Activated T-cell treated with anti-CD3 and anti-CD28 coated beads, Interleukin-2, amount 50 U/mL, for 1 hour (primary cell): ENCODE measurements around the gene TAGAP.
"Not testable (repeated sequence)": the region's sequence is repeated elsewhere in the genome, so short reads cannot be mapped to it uniquely, and the experiment has no call there.

Experiments
- DNase-seq: peaks from one replicate; pipeline ENCODE4 v3.0.0-alpha.2; 2020

Gene TAGAP

GRCh38 chr6:159010037-159010612 is 34.7 kb downstream of the TAGAP start:
- not testable (repeated sequence) for DNase-seq

GRCh38 chr6:159008656-159009288 is 36.0 kb downstream of the TAGAP start:
- DNase-seq = peak; percentile 44

DNA sequence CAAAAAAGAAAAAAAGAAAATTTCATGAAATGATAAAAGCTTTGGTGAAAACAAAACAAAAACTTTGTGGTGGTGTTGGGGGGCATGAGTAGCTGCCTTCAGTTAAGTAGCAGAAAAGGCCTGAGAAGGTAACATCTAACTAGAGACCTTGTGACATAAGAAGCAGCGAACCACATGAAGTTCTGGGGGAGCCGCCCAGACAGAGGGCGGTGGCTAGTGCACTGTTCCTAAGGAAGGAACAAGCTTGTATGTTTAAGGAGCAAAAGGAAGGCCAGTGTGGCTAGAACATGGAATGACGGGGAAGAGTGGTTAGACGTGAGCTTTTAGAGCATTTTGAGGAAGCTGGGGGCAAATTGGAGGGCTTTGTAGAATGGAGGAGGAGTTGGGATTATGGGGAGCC is 37.3 kb downstream of the TAGAP start:
- DNase-seq = no peak

DNA sequence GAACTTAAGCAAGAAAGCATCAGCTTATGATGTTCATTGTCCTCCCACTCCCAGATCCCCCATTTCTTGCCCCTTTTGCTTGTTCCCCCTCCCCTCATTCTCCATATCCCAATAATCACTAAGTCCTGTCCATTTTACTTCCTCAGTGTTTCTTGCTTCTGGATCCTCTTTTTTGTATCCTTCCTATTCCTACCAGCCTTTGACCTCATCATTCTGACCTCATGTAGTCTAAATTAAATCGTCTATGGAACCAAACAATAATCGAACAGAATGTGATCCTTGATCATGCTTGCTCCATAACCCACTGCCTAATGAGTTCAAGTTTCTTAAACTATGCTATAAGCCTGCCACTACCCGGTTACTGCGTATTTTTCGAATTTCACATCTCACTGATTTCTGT is 39.4 kb downstream of the TAGAP start:
- DNase-seq = no peak

DNA sequence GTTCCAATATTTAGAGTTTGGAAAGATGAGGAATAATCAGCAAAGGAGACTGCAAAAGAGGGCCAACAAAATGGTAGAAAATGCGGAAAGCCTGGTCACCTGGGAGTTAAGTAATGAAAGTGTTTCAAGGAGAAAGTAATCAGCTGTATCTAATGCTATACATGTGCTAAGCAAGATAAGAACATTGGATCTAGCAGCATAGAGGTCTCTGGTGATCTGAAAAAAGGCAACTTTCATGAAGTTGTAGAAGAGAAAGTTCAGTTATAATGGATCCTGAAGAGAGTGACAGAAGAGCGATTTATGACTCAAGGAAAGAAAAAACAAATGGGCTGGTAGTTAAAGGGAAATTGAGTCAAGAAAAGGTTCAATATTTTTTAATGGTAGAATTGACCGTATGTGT is 40.2 kb downstream of the TAGAP start:
- no peak for DNase-seq

GRCh38 chr6:159002432-159003155 is 42.2 kb downstream of the TAGAP start:
- DNase-seq = no peak

GRCh38 chr6:158999666-159000403 is 45.0 kb downstream of the TAGAP start, which contains the start of gene RSPH3:
TSS of gene RSPH3 (minus strand) at chr6:159000202. CDS start at chr6:158999550, 652 bp downstream.
- DNase-seq = peak; percentile 88

DNA sequence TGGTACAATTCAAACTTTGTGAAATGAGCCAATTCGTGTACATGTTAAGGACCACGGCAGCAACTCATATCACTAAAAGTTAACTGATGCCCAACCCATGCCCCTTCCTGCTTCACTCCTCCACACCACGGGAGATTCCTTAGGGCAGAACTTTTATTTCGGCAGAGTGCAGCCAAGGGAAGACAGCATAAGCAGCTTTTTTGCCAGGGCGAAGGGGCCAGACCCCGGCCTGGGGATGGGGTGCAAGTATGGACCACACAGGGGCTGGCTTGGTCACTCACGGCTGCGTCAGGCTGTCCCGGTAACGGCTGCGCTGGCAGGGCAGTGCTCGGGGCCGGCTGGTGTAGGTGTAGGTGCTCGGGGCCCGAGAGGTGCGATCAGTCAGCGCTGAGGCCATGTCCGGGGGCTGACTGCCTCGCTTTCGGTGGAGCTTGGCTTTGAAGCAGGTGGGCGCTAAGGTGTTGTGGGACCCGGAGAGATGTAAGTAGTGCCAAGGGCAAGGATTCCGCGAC is 45.6 kb downstream of the TAGAP start:
- no peak for DNase-seq

GRCh38 chr6:158996856-158997255 is 47.9 kb downstream of the TAGAP start:
- DNase-seq = no peak

DNA sequence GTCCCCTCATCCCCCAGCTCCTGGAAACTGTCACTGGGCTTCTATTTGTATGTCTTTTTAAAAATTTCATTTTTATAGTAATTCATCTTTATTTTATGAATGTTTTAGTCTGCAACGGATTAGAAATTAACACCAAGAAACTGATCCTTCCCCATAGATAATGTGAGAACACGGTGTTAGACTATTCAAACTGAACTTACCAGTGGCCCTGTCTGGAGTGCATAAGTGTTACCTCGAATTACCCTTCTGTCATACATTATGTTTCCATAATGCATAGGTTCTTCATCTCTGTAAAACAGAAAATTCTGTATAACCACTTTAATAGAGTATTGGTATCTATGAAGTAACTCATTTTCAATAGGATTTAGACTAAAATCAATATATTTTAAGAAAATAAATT is 51.2 kb downstream of the TAGAP start:
- no peak for DNase-seq

- no peak for DNase-seq
These were observed 53.6 kb downstream of the TAGAP start for GRCh38 chr6:158991017-158991723.

DNA sequence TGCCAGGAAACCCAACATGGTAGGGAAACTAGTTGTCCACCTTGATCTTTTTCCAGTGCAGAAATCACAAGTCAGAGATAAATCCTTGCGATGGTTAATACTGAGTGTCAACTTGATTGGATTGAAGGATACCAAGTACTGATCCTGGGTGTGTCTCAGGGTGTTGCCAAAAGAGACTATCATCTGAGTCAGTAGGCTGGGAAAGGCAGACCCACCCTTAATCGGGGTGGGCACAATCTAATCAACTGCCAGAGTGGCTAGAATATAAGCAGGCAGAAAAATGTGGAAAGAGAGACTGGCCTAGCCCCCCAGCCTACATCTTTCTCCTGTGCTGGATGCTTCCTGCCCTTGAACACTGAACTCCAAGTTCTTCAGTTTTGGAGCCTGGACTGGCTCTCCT is 55.1 kb downstream of the TAGAP start:
- not testable (repeated sequence) for DNase-seq

GRCh38 chr6:158988477-158988876 is 56.3 kb downstream of the TAGAP start:
- DNase-seq = no peak

GRCh38 chr6:158987657-158988056 is 57.1 kb downstream of the TAGAP start:
- no peak for DNase-seq
